ENCODE measurements around the gene ZNF260. TPM values are rescaled to one million over a fixed set of nuclear protein-coding genes. Genes with fewer than 3 reads are reported as not detected.
"Not testable (repeated sequence)": the region's sequence is repeated elsewhere in the genome, so short reads cannot be mapped to it uniquely, and the experiment has no call there.

Gene ZNF260
- total RNA-seq, 1 donor from 2014 or later, result 15.5 TPM

DNA sequence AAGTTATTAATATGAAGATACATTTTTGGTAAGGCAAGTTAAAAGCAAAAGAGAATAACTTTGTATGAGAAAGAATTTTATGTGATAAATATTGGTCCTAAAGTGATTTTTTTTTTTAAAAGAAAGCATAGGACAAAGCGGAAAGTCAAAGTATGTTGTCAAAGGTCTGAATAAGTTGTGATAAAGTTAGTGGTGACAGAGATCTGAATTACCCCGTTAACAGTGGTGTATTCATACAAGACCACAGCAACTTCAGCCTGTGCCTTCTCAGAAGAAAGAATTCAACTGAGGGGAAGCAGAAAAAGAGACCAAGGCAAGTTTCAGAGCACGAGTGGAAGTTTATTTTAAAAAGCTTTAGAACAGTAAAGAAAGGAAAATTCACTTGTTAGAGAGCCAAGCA, 19.7 kb downstream of the ZNF260 start:
- Mint-ChIP-seq H3K27me3 (ENCODE audit: low read depth) (no peaks in the 10 kb centered on the region), H3K36me3 (ENCODE audit: low read depth) (peaks cover 22% of the 10 kb centered on the region), H3K27ac (ENCODE audit: unreplicated experiment) (no peak overlapping the region), H3K9me3 (ENCODE audit: low read depth) (peaks cover 43% of the 10 kb centered on the region), H3K4me1 (ENCODE audit: low read depth) (no peaks in the 10 kb centered on the region), H3K4me3 (ENCODE audit: unreplicated experiment) (no peak overlapping the region)
- TF ChIP-seq CTCF (IDR thresholded peaks at IDR 0.05), result no peak
- no peak for DNase-seq (ENCODE audit: low spot score)

DNA sequence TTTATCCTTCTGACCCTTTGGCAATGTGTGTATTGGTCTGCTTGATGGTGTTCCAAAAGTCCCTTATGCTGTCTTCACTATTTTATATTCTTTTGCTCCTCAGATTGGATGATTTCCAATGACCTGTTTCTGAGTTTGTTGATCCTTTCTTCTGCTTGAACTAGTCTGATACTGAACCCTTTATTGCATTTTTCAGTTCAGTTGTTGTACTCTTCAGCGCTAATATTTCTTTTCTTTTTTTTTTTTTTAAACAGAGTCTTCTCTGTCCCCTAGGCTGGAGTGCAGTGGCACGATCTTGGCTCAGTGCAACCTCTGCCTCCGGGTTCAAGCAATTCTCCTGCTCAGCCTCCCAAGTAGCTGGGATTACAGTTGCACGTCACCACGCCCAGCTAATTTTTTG, 26.1 kb downstream of the ZNF260 start:
- Mint-ChIP-seq H3K27ac (ENCODE audit: unreplicated experiment) (no peak overlapping the region), H3K4me1 (ENCODE audit: low read depth) (no peaks in the 10 kb centered on the region), H3K27me3 (ENCODE audit: low read depth) (no peaks in the 10 kb centered on the region), H3K9me3 (ENCODE audit: low read depth) (peaks cover 46% of the 10 kb centered on the region), H3K36me3 (ENCODE audit: low read depth) (peaks cover 18% of the 10 kb centered on the region), H3K4me3 (ENCODE audit: unreplicated experiment) (no peak overlapping the region)
- TF ChIP-seq CTCF (IDR thresholded peaks at IDR 0.05), result no peak
- DNase-seq (ENCODE audit: low spot score), result no peak

DNA sequence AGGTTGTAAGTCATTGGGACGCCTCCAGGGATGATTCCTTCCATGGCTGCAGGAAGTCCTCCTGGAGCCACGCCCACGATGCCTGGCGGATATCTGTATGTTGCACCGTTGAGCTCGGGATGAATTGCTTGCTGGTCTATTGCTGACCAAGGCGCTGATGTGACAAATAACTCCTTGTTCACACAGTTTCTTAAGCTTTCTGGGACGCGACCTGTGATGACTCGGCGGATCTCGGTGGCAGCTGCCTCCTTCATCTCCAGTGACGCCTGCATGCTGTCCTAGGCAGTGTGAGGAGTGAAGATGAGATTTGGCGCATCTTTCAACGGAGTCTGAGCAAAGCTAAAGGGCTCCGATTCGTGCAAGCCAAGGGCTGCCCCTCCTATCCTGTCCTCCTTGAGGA, 31.1 kb downstream of the ZNF260 start:
- DNase-seq (ENCODE audit: low spot score), result no peak
- Mint-ChIP-seq H3K36me3 (ENCODE audit: low read depth) (peaks cover 9% of the 10 kb centered on the region), H3K27me3 (ENCODE audit: low read depth) (no peaks in the 10 kb centered on the region), H3K27ac (ENCODE audit: unreplicated experiment) (no peak overlapping the region), H3K4me1 (ENCODE audit: low read depth) (no peaks in the 10 kb centered on the region), H3K4me3 (ENCODE audit: unreplicated experiment) (no peak overlapping the region), H3K9me3 (ENCODE audit: low read depth) (peaks cover 30% of the 10 kb centered on the region)
- TF ChIP-seq CTCF (IDR thresholded peaks at IDR 0.05), result no peak

DNA sequence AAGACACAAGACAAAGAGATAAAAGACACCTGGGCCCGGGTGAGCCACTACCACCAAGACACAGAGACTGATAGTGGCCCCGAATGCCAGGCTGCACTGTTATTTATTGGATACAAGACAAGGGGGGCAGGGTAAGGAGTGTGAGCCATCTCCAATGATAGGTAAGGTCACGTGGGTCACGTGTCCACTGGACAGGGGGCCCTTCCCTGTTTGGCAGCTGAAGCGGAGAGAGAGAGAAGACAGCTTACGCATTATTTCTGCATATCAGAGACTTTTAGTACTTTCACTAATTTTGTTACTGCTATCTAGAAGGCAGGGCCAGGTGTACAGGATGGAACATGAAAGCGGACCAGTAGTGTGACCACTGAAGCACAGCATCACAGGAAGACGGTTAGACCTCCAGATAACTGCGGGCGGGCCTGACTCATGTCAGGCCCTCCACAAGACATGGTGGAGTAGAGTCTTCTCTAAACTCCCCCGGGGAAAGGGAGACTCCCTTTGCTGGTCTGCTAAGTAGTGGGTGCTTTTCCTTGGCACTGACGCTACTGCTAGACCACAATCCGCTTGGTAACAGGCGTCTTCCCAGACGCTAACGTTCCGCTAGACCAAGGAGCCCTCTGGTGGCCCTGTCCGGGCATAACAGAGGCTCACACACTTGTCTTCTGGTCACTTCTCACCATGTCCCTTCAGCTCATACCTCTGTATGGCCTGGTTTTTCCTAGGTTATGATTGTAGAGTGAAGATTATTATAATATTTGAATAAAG, 35.2 kb downstream of the ZNF260 start:
- Mint-ChIP-seq H3K9me3 (ENCODE audit: low read depth) (peaks cover 20% of the 10 kb centered on the region), H3K4me1 (ENCODE audit: low read depth) (peaks cover 19% of the 10 kb centered on the region)
- DNase-seq (ENCODE audit: low spot score); H3K36me3 Mint-ChIP-seq (ENCODE audit: low read depth); H3K4me3 Mint-ChIP-seq (ENCODE audit: unreplicated experiment); H3K27me3 Mint-ChIP-seq (ENCODE audit: low read depth); H3K27ac Mint-ChIP-seq (ENCODE audit: unreplicated experiment): not testable (repeated sequence)
- peak; percentile 72 for TF ChIP-seq CTCF (IDR thresholded peaks at IDR 0.05)

GRCh38 chr19:36490846-36491245, 37.2 kb downstream of the ZNF260 start:
- not testable (repeated sequence) for H3K4me3 Mint-ChIP-seq (ENCODE audit: unreplicated experiment); H3K27ac Mint-ChIP-seq (ENCODE audit: unreplicated experiment); DNase-seq (ENCODE audit: low spot score); H3K36me3 Mint-ChIP-seq (ENCODE audit: low read depth); H3K27me3 Mint-ChIP-seq (ENCODE audit: low read depth); H3K9me3 Mint-ChIP-seq (ENCODE audit: low read depth)
- H3K4me1 Mint-ChIP-seq (ENCODE audit: low read depth), result peaks cover 25% of the 10 kb centered on the region

DNA sequence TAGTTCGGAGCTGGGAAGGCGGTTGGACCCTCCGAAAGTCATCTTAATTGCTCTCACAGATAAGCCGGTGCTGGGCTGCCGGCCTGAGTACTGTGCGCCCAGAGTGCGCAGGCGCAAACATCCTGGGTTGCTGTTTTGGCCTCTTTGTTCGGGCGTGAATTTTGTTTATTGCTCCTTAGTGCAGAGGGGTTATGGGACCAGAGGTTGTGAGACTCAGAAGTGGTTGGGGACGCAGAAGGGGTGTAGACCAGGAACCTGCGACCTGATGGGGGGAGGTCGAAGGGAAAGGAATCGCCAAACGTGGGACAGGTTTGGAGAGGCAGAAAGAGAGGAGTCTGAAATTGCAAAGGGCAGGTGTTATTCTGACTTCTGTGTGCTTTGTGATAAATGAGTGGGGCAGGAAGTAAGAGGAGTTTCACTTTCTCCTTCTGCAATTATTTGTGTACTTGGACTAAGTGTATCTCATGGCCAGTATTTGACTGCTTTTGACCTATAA, 38.1 kb downstream of the ZNF260 start:
- no peak for DNase-seq (ENCODE audit: low spot score)
- H3K27ac Mint-ChIP-seq (ENCODE audit: unreplicated experiment), result peak overlapping the region; percentile 100
- no peaks in the 10 kb centered on the region for H3K27me3 Mint-ChIP-seq (ENCODE audit: low read depth)
- H3K4me3 Mint-ChIP-seq (ENCODE audit: unreplicated experiment), result peak overlapping the region; percentile 97
- H3K4me1 Mint-ChIP-seq (ENCODE audit: low read depth), result peaks cover 25% of the 10 kb centered on the region
- no peak for TF ChIP-seq CTCF (IDR thresholded peaks at IDR 0.05)
- H3K36me3 Mint-ChIP-seq (ENCODE audit: low read depth), result peaks cover 2% of the 10 kb centered on the region
- H3K9me3 Mint-ChIP-seq (ENCODE audit: low read depth), result peaks cover 8% of the 10 kb centered on the region
